ENCODE data around the gene RILP.
"Not testable (repeated sequence)": the region's sequence is repeated elsewhere in the genome, so short reads cannot be mapped to it uniquely, and the experiment has no call there.

- TF ChIP-seq CTCF (IDR thresholded peaks at IDR 0.05 in 2 of 3, conservative IDR thresholded peaks at IDR 0.05 in 1 of 3; ENCODE audit: borderline replicate concordance in 1 of 3, insufficient read depth in 1 of 3, low read depth in 2 of 3, low read length in 2 of 3); ZNF274 (IDR thresholded peaks at IDR 0.05; ENCODE audit: low read depth, low read length); YY1 (IDR thresholded peaks at IDR 0.05; ENCODE audit: extremely low read depth, insufficient replicate concordance, low read depth, low read length); POLR2A (IDR thresholded peaks at IDR 0.05; ENCODE audit: borderline replicate concordance, extremely low read depth, insufficient read depth, insufficient read length); TCF7L2 (IDR thresholded peaks at IDR 0.05; ENCODE audit: borderline replicate concordance, extremely low read depth, insufficient read depth, insufficient read length); SP1 (IDR thresholded peaks at IDR 0.05; ENCODE audit: low read depth); RAD21 (IDR thresholded peaks at IDR 0.05; ENCODE audit: low read depth); POLR2AphosphoS5 (IDR thresholded peaks at IDR 0.05; ENCODE audit: low read depth, low read length); EZH2 (IDR thresholded peaks at IDR 0.05); EZH2phosphoT487 (IDR thresholded peaks at IDR 0.05; ENCODE audit: borderline replicate concordance); REST (IDR thresholded peaks at IDR 0.05; ENCODE audit: low read depth); SIN3A (IDR thresholded peaks at IDR 0.05; ENCODE audit: low read depth): not testable (repeated sequence)
Measured at GRCh38 chr17:1663934-1664333, 14.3 kb upstream of the RILP start.

Data from HCT116 (cell line).